Activated naive CD8-positive, alpha-beta T cell treated with anti-CD3 and anti-CD28 coated beads for 36 hours (primary cell): ENCODE measurements around the gene IGSF9B. TPM values are rescaled to one million over a fixed set of nuclear protein-coding genes. Genes with fewer than 3 reads are reported as not detected.

Experiments
- DNase-seq: peaks from one replicate; pipeline ENCODE4 v3.0.0; 2021
- H3K27ac Mint-ChIP-seq: one replicate; pipeline ENCODE4 v1.8.0; 2022; ENCODE audit warnings: mild to moderate bottlenecking, moderate library complexity, mixed read lengths
- H3K27me3 Mint-ChIP-seq: one replicate; pipeline ENCODE4 v1.8.0; 2022; ENCODE audit warnings: mild to moderate bottlenecking, mixed read lengths
- H3K36me3 Mint-ChIP-seq: one replicate; pipeline ENCODE4 v1.8.0; 2021; ENCODE audit warnings: mild to moderate bottlenecking, mixed read lengths
- H3K4me1 Mint-ChIP-seq: one replicate; pipeline ENCODE4 v1.8.0; 2021; ENCODE audit warnings: mixed read lengths
- H3K4me3 Mint-ChIP-seq: one replicate; pipeline ENCODE4 v1.8.0; 2022; ENCODE audit warnings: mild to moderate bottlenecking, moderate library complexity, mixed read lengths
- H3K9me3 Mint-ChIP-seq: one replicate; pipeline ENCODE4 v1.8.0; 2022; ENCODE audit warnings: mixed read lengths
- total RNA-seq, 2 experiments: library from RNA; stranded (reverse); gene quantifications; one replicate each; pipeline ENCODE4 v1.2.3, GENCODE V29; 2021

The IGSF9B gene
- total RNA-seq, 2 experiments from 2014 or later: 36.0 to 46.5 TPM

DNA sequence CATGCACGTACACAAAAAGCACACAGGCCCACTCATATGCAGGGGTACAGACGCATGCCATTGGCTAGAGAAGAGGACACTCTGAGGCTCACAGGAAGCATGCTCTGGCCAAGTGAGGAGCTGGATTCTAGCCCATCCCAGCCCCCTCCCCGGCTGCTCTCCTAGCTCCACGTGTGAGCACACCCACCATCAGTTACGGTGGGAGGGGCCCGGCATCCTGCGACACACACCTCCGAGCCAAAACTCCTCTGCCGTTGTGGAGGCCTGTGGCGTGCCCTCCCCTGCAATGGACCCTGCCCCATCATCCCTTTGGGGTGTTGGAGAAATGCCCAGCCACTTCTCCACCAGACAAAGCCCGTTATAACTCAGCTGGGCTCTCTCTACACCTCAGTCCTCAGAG, 15.1 kb upstream of the IGSF9B start:
- Mint-ChIP-seq H3K9me3 (no peaks in the 10 kb centered on the region), H3K4me3 (no peak overlapping the region), H3K36me3 (peaks cover 1% of the 10 kb centered on the region), H3K27ac (no peak overlapping the region), H3K27me3 (no peaks in the 10 kb centered on the region), H3K4me1 (peaks cover 17% of the 10 kb centered on the region)
- DNase-seq: no peak

DNA sequence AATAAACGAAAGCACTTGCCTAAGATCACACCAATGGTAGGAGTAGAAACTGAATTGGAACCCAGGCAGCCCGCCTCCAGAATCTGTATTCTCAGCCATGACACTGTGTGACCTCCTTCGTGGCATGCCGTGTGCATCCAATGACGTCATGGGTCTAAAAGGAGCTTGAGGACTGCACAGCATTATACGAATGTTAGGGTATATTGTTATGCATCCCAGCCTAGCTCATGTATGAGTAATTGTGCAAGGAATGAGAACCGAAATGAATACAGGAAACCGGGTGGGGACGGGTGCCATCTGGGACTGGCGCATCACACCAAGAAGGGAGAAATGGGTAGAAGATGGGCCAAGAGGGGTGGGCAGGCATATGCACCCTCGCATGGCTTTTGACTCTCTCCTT, 12.3 kb upstream of the IGSF9B start:
- no peak for DNase-seq
- Mint-ChIP-seq H3K4me1 (peaks cover 16% of the 10 kb centered on the region), H3K36me3 (peaks cover 1% of the 10 kb centered on the region), H3K9me3 (no peaks in the 10 kb centered on the region), H3K4me3 (no peak overlapping the region), H3K27me3 (peaks cover 4% of the 10 kb centered on the region), H3K27ac (no peak overlapping the region)

DNA sequence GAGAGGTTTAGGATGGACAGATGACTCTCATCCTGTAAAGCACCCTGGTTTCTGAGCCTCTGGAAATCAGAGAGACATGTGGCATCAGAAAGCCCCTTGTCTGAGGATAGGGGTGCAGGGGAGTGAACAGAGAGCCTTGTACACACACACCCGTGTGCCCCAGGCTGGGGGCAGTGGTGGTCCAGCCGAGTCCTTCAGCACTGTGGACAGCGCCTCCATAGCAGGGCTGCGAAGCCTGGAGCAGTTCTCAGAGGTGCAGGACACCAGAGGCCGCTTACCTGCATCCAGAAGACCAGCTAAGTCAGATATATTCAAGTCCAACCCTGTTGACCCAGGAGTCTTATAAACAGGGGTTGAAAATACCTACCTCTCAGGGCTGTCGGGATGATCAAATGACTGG, 11.5 kb upstream of the IGSF9B start:
- peaks cover 4% of the 10 kb centered on the region for H3K27me3 Mint-ChIP-seq
- peaks cover 1% of the 10 kb centered on the region for H3K36me3 Mint-ChIP-seq
- no peak overlapping the region for H3K27ac Mint-ChIP-seq
- no peaks in the 10 kb centered on the region for H3K9me3 Mint-ChIP-seq
- peaks cover 16% of the 10 kb centered on the region for H3K4me1 Mint-ChIP-seq
- H3K4me3 Mint-ChIP-seq: no peak overlapping the region
- DNase-seq: no peak

DNA sequence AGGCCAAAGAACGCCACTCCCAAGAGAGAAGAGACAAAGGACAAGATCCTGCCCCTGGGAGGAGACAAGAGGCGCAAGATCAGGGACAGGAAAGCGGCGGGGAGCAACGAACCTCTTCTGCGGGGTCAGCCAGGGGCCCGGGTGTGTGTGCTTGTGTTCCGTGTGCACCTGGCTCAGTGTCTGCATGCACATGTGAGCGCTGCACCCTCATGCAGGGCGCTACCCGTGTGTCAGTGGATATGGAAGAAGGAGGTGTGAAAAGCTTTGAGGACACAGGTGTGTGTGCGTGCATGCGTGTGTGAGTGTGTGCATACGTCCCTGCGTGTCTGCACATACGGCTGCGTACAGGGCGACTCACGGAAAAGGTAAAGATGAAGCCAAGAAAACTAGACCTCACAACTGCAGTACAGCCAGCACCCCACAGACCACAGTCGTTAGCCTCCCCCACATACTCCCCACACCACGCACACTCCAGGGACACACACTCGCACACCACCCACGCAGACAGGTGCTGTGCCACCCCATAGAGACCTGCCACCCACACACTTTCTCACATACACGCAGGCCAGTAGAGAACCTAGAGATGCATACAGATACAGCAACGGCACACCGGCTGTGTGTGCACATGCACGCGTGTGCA, 11.0 kb upstream of the IGSF9B start:
- H3K36me3 Mint-ChIP-seq: peaks cover 1% of the 10 kb centered on the region
- peaks cover 4% of the 10 kb centered on the region for H3K27me3 Mint-ChIP-seq
- peak overlapping the region; percentile 90 for H3K27ac Mint-ChIP-seq
- no peaks in the 10 kb centered on the region for H3K9me3 Mint-ChIP-seq
- H3K4me1 Mint-ChIP-seq: peaks cover 16% of the 10 kb centered on the region
- H3K4me3 Mint-ChIP-seq: peak overlapping the region; percentile 90
- no peak for DNase-seq

DNA sequence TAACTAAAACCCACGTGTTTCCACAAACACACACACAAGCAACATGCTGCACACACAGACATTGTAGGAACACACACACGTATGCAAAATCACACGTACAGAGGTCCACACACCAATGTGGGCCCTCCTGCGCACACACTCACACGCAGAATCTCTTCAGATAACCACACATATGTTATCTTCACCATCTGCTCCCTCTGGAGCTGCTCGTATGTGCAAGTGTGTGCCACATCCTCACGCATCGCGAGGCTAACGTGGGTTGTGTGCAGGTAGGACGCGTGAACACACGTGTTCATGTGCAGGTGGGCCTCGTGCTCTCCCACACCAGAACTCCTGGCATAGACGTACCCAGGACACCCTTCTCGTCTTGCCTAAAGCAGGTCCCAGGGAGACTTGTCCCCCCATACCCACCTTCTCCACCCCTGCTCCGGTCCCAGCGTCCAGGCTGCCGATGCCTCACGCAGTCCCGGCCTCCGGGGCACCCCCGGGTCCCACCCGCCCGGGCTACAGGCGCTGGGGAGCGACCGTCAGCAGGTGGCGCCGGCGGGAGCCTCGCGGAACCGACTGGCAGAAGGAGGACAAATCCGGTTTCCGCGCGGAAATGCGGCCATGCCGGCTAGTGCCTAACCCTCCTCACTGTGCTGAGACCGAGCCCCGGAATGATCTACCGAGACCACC, 10.3 kb upstream of the IGSF9B start:
- H3K36me3 Mint-ChIP-seq: peaks cover 1% of the 10 kb centered on the region
- peak overlapping the region; percentile 90 for H3K4me3 Mint-ChIP-seq
- peak overlapping the region; percentile 90 for H3K27ac Mint-ChIP-seq

DNA sequence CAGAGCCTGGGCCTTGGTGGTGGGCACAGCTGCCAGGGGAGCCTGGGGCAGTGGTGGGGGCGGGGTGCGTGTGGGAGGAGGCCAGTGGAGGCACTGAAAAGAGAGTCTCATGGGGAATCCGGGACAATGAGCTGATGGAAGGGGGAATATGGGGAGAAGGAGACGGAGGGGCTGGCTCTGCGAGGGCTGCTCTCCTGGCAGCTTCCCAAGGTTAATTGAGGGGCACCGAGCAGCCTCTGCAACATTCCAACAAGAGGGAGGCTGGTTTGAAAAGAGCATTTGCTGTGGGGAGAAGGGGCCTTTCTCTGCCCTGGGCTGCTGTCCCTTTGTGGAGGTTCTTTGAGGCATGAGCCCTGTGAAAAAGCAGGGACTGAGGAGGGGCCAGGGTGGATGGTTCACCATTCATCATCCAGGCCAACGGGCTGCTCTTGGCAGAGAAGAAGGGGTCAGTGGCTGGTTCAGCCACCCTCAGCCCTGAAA, 9.4 kb upstream of the IGSF9B start:
- DNase-seq: no peak
- H3K36me3 Mint-ChIP-seq: peaks cover 1% of the 10 kb centered on the region
- peaks cover 27% of the 10 kb centered on the region for H3K4me1 Mint-ChIP-seq
- H3K9me3 Mint-ChIP-seq: no peaks in the 10 kb centered on the region
- H3K4me3 Mint-ChIP-seq: no peak overlapping the region
- no peak overlapping the region for H3K27ac Mint-ChIP-seq
- peaks cover 4% of the 10 kb centered on the region for H3K27me3 Mint-ChIP-seq

More for the DNA sequence above, 10.3 kb upstream of the IGSF9B start:
- DNase-seq: peak; percentile 83
- peaks cover 4% of the 10 kb centered on the region for H3K27me3 Mint-ChIP-seq
- H3K4me1 Mint-ChIP-seq: peaks cover 20% of the 10 kb centered on the region
- no peaks in the 10 kb centered on the region for H3K9me3 Mint-ChIP-seq

DNA sequence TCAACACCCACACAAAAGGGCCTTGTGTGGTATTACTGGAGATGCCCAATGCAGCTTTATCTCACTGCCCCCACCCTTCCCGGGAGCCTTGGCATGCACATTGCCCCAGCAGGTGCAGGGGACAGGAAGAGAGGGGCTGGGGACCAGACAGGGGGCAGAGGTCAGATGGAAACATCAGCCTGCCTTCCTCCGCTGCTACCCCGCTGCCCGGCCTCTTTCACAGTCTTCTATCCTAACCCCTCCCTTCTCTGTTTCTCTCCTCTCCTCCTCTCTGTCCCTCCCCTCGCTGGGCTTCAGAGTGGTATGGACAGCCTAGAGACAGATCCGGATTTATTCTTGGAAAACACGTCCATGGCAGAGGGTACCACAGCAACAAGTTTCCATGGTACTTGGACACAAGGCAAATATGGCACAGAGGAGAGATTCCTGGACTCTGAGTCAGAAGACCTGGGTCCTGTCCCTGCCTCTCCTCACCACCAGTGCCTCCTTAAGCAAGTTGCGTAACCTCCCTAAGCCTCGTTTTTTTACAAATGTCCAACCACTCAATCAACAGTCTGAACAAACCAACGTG, 8.3 kb upstream of the IGSF9B start:
- peaks cover 1% of the 10 kb centered on the region for H3K36me3 Mint-ChIP-seq

DNA sequence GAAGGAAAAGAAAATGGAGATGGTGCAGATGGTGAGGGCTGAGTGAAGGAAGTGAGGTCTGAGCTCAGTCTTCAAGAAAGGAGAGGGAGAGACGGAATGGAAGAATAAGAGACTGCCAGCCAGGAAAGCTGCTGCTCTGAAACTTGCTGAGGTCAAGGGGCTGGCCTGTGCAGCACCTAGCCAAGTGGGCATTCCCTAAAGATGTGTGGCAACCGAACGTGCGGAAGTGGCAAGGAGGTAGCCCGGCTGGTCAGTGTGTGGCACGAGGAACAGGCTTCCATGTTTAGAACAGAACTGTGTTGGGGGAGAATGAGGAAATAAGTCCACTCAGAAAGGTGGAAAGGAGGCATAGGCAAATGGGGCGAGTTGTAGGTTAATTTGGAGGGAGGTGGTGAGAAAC, 7.6 kb upstream of the IGSF9B start:
- Mint-ChIP-seq H3K4me3 (no peak overlapping the region), H3K4me1 (peaks cover 27% of the 10 kb centered on the region), H3K27me3 (peaks cover 4% of the 10 kb centered on the region), H3K27ac (no peak overlapping the region), H3K9me3 (no peaks in the 10 kb centered on the region), H3K36me3 (peaks cover 1% of the 10 kb centered on the region)
- DNase-seq: no peak

More for the DNA sequence above, 8.3 kb upstream of the IGSF9B start:
- Mint-ChIP-seq H3K4me3 (no peak overlapping the region), H3K27me3 (peaks cover 4% of the 10 kb centered on the region), H3K4me1 (peaks cover 27% of the 10 kb centered on the region), H3K27ac (no peak overlapping the region), H3K9me3 (no peaks in the 10 kb centered on the region)
- DNase-seq: no peak

DNA sequence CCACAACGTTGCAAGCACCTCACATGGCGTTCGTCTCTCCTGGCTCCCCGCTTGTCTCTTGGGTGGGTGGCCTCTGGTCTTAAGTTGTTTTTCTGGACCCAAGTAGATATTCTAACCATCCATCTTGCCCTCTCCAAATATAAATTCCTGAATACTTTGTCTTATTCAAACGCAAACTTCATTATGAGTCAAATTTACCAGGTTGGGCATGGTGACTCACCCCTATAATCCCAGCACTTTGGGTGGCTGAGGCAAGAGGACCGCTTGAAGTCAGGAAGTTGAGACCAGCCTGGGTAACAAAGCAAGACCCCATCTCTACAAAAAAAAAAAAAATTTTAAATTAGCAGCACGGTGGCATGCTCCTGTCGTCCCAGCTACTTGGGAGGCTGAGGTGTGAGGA, 5.1 kb upstream of the IGSF9B start:
- Mint-ChIP-seq H3K36me3 (no peaks in the 10 kb centered on the region), H3K4me3 (no peak overlapping the region), H3K4me1 (peaks cover 23% of the 10 kb centered on the region), H3K27ac (no peak overlapping the region), H3K9me3 (no peaks in the 10 kb centered on the region), H3K27me3 (peaks cover 4% of the 10 kb centered on the region)
- DNase-seq: no peak

DNA sequence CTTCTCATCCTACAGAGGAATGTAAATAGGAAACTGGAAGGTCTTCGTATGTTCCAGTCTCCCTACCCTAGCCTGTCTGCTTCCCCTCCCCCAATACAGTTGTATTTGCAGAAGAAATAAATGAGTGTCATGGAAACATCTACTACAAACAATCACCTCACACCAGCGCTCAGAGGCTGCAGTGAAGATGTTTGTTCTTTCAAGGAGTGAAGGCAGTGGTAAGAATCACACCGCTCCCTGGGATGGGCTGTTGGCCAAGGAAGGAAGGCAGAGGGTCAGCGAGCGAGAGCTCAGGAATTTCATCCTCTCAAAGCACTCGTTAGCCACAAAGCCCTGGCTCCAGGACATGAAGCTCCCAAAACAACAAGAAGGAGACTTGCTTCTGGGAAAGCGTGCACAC, 1.1 kb upstream of the IGSF9B start:
- Mint-ChIP-seq H3K27ac (peak overlapping the region; percentile 92), H3K4me1 (peaks cover 46% of the 10 kb centered on the region)

DNA sequence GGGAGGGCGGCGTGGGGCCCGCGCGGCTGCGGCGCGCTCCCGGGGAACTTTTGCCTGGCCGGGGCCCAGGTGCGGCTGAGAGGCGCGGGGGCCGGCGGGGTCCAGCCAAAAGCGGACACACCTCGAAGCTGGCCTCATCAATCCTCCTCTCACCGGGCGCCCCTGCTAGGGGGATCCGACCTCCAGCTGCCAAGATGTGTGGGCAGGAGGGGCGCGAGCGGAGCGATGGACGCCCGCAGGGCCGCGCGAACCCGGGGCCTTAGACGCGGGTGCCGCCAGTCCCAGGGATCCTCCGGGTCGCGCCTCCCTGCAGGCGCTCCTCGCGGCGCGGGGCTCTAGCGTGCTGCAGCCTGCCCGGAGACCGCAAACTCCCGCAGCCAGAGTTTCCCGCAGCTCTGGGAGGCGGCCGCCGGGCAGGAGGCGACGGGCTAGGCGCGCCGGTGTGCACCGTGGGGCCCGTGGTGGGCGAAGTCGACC, 785 bp downstream of the IGSF9B start:
- H3K4me1 Mint-ChIP-seq: peaks cover 42% of the 10 kb centered on the region
- peaks cover 13% of the 10 kb centered on the region for H3K36me3 Mint-ChIP-seq
- H3K27ac Mint-ChIP-seq: no peak overlapping the region
- H3K27me3 Mint-ChIP-seq: peaks cover 4% of the 10 kb centered on the region
- DNase-seq: peak; percentile 34
- H3K9me3 Mint-ChIP-seq: no peaks in the 10 kb centered on the region
- peak overlapping the region; percentile 56 for H3K4me3 Mint-ChIP-seq

More for the DNA sequence above, 1.1 kb upstream of the IGSF9B start:
- Mint-ChIP-seq H3K9me3 (no peaks in the 10 kb centered on the region), H3K27me3 (peaks cover 4% of the 10 kb centered on the region), H3K36me3 (peaks cover 13% of the 10 kb centered on the region), H3K4me3 (peak overlapping the region; percentile 86)
- no peak for DNase-seq

DNA sequence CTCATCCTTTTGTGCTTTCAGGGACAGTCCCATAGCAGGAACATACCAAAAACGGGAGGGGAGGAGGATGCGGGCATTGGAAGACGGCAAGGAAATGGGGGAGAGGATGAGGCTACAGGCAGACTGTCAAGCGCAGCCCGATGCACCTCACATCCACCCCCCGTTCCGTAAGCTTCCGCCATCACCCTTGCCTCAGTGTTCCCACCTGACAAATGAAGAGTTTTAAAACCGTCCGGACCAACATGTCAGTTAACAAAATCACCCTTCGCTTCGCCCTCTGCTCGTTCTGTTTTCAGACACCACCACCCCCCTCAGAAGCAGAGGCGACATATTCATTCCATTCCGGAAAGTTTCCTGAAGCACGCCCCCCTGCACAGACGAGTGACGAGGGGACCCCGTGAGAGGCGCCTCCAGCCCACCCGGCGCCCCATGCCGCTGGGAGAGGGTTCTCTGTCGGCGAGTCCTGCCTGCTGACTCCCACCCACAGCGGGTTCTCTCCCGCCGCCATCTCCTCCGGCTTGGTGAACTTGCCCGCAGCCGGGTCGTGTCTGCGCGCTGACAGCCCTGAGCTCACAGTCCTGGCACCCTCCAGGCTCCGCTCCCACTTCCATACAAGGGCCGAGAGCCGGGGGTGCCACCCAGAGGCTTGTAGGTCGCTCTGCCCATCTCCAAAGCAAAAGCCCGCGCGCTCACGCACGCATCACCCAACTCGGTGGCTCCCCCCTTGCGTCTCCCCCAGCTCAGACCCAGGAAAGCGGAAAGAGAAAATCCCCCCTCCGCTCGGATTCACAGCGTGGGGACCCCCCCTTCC, 1.5 kb downstream of the IGSF9B start:
- H3K4me3 Mint-ChIP-seq: peak overlapping the region; percentile 85
- peak overlapping the region; percentile 82 for H3K27ac Mint-ChIP-seq
- H3K9me3 Mint-ChIP-seq: no peaks in the 10 kb centered on the region
- peaks cover 13% of the 10 kb centered on the region for H3K36me3 Mint-ChIP-seq
- peak; percentile 62 for DNase-seq
- peaks cover 42% of the 10 kb centered on the region for H3K4me1 Mint-ChIP-seq
- peaks cover 4% of the 10 kb centered on the region for H3K27me3 Mint-ChIP-seq

DNA sequence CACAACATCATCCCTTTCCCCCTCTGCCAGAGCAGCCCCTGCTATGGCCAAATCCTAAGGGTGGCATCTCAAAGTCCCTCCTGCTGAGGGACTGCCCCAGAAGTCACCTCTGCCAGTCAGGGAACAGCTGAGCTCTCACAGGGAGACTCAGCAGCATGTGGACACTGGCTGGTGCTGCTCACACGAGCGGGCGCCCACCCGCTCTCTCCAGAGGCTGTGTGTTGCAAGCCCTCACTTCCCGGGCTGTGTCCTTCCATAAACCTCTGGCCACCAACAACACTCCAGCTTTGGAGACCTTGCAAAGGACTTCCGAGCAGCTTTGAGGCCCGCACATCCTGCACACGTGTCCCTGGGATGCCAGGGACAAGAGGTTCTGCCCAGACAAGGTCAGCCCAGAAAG, 2.8 kb downstream of the IGSF9B start:
- no peak overlapping the region for H3K27ac Mint-ChIP-seq
- H3K4me3 Mint-ChIP-seq: peak overlapping the region; percentile 85
- peaks cover 13% of the 10 kb centered on the region for H3K36me3 Mint-ChIP-seq
- no peaks in the 10 kb centered on the region for H3K9me3 Mint-ChIP-seq
- peaks cover 4% of the 10 kb centered on the region for H3K27me3 Mint-ChIP-seq
- peaks cover 50% of the 10 kb centered on the region for H3K4me1 Mint-ChIP-seq
- no peak for DNase-seq

DNA sequence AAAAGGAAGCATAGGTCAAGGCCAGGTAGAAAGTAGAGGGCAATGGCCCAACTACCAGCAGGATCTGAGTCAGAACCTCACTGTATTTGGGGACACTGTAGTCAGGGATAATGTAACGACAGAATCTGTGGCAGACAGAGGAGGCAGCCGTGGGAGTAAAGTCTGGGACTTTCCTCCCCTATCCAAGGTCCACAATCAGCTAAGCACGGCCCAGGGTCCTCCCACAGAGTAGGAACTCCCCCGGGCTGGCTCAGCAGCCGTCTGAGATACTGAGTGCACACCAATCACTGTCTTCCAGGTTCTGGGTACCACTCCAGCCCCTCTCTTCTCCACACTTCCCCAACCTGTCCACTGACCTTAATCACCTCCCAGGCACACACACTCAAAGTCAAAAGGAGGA, 3.2 kb downstream of the IGSF9B start:
- DNase-seq: no peak
- peaks cover 13% of the 10 kb centered on the region for H3K36me3 Mint-ChIP-seq
- no peaks in the 10 kb centered on the region for H3K9me3 Mint-ChIP-seq
- H3K4me3 Mint-ChIP-seq: peak overlapping the region; percentile 85
- no peak overlapping the region for H3K27ac Mint-ChIP-seq
- peaks cover 53% of the 10 kb centered on the region for H3K4me1 Mint-ChIP-seq
- H3K27me3 Mint-ChIP-seq: peaks cover 4% of the 10 kb centered on the region
